Measurements from ENCODE around the gene C6orf58.

The C6orf58 gene

DNA sequence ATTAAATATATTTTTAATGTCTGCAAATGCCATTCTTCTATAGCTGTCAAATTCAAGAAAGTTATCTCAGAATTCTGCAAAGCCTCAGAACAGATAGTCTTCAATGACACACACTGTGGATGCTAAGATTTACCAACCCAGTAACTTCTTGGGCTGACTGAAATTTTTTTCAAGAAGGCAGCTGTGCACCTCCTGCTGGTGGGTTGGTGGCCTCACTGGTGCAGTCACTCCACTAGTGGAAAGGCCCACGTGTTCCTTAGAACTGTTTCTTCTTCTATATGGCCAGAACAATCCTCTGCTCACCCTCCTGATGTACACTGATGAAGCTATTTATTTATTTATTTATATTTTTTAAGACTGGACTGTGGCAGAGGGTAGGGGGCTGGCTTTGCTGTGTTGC, 29.8 kb upstream of the C6orf58 start:
- TF ChIP-seq PPARA (CRISPR knock-in tag; IDR thresholded peaks at IDR 0.05; ENCODE audit: borderline replicate concordance): no peak
- TF ChIP-seq TCF4 (CRISPR knock-in tag; IDR thresholded peaks at IDR 0.05; ENCODE audit: borderline replicate concordance): no peak
- TF ChIP-seq BACH2 (CRISPR knock-in tag; IDR thresholded peaks at IDR 0.05; ENCODE audit: borderline replicate concordance): no peak
- TF ChIP-seq ESRRG (CRISPR knock-in tag; IDR thresholded peaks at IDR 0.05): no peak
- no peak for TF ChIP-seq POU6F1 (CRISPR knock-in tag; IDR thresholded peaks at IDR 0.05; ENCODE audit: borderline replicate concordance, low read depth)
- TF ChIP-seq ZFP30 (CRISPR knock-in tag; IDR thresholded peaks at IDR 0.05): no peak
- peak; percentile 58 for ATAC-seq

- TF ChIP-seq SNAI2 (CRISPR knock-in tag; IDR thresholded peaks at IDR 0.05): no peak
- no peak for TF ChIP-seq ZNF565 (CRISPR knock-in tag; conservative IDR thresholded peaks at IDR 0.05; ENCODE audit: low read depth)
- TF ChIP-seq, protein P1, sequence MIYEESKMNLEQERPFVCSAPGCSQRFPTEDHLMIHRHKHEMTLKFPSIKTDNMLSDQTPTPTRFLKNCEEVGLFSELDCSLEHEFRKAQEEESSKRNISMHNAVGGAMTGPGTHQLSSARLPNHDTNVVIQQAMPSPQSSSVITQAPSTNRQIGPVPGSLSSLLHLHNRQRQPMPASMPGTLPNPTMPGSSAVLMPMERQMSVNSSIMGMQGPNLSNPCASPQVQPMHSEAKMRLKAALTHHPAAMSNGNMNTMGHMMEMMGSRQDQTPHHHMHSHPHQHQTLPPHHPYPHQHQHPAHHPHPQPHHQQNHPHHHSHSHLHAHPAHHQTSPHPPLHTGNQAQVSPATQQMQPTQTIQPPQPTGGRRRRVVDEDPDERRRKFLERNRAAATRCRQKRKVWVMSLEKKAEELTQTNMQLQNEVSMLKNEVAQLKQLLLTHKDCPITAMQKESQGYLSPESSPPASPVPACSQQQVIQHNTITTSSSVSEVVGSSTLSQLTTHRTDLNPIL (CRISPR knock-in tag; IDR thresholded peaks at IDR 0.05; ENCODE audit: low read depth): no peak
- TF ChIP-seq ISL1 (CRISPR knock-in tag; IDR thresholded peaks at IDR 0.05): no peak
- ATAC-seq: peak; percentile 31; the same call in 1 of the 3 replicates
These were observed 28.9 kb upstream of the C6orf58 start for GRCh38 chr6:127547904-127548649.

- TF ChIP-seq ZFP3 (CRISPR knock-in tag; IDR thresholded peaks at IDR 0.05) (no peak), TCF4 (CRISPR knock-in tag; IDR thresholded peaks at IDR 0.05; ENCODE audit: borderline replicate concordance) (no peak), GLIS3 (CRISPR knock-in tag; IDR thresholded peaks at IDR 0.05) (no peak)
- TF ChIP-seq, protein P2, sequence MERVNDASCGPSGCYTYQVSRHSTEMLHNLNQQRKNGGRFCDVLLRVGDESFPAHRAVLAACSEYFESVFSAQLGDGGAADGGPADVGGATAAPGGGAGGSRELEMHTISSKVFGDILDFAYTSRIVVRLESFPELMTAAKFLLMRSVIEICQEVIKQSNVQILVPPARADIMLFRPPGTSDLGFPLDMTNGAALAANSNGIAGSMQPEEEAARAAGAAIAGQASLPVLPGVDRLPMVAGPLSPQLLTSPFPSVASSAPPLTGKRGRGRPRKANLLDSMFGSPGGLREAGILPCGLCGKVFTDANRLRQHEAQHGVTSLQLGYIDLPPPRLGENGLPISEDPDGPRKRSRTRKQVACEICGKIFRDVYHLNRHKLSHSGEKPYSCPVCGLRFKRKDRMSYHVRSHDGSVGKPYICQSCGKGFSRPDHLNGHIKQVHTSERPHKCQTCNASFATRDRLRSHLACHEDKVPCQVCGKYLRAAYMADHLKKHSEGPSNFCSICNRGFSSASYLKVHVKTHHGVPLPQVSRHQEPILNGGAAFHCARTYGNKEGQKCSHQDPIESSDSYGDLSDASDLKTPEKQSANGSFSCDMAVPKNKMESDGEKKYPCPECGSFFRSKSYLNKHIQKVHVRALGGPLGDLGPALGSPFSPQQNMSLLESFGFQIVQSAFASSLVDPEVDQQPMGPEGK (CRISPR knock-in tag; IDR thresholded peaks at IDR 0.05; ENCODE audit: borderline replicate concordance): no peak
- ATAC-seq: no peak
These were observed 26.6 kb upstream of the C6orf58 start for GRCh38 chr6:127550403-127550802.

GRCh38 chr6:127554435-127555006, 22.5 kb upstream of the C6orf58 start:
- peak; percentile 88 for ATAC-seq
- TF ChIP-seq, protein P2 (CRISPR knock-in tag; IDR thresholded peaks at IDR 0.05; ENCODE audit: borderline replicate concordance): no peak
- TF ChIP-seq ARNTL (CRISPR knock-in tag; IDR thresholded peaks at IDR 0.05; ENCODE audit: borderline replicate concordance, low read depth) (no peak), RARB (CRISPR knock-in tag; IDR thresholded peaks at IDR 0.05) (no peak)

GRCh38 chr6:127561660-127562059, 15.3 kb upstream of the C6orf58 start:
- TF ChIP-seq GLIS3 (CRISPR knock-in tag; IDR thresholded peaks at IDR 0.05) (no peak), CSDC2 (CRISPR knock-in tag; IDR thresholded peaks at IDR 0.05) (no peak), ZFP3 (CRISPR knock-in tag; IDR thresholded peaks at IDR 0.05) (no peak), OSR1 (CRISPR knock-in tag; IDR thresholded peaks at IDR 0.05) (no peak), TCF4 (CRISPR knock-in tag; IDR thresholded peaks at IDR 0.05; ENCODE audit: borderline replicate concordance) (no peak)
- TF ChIP-seq, protein P2 (CRISPR knock-in tag; IDR thresholded peaks at IDR 0.05; ENCODE audit: borderline replicate concordance): no peak

More at GRCh38 chr6:127561660-127562059, 15.3 kb upstream of the C6orf58 start:
- no peak for ATAC-seq
